LNCAP (cell line): ENCODE results near the gene CBX8.

Source experiments
- CTCF ChIP-seq: fragments of 450-650 bp; IDR thresholded peaks from 2 replicates; pipeline ENCODE4 v1.5.1; 2017; ENCODE audit warnings: mild to moderate bottlenecking

CBX8 gene

GRCh38 chr17:79802736-79803420 lies 6.0 kb upstream of the CBX8 start:
- TF ChIP-seq CTCF = no peak

- TF ChIP-seq CTCF = no peak
Measured at GRCh38 chr17:79802039-79802735, 5.3 kb upstream of the CBX8 start.

- TF ChIP-seq CTCF = no peak
Measured at GRCh38 chr17:79801156-79802038, 4.5 kb upstream of the CBX8 start.

- TF ChIP-seq CTCF = no peak
Measured at GRCh38 chr17:79800325-79801155, 3.7 kb upstream of the CBX8 start.

GRCh38 chr17:79799538-79800324 lies 2.9 kb upstream of the CBX8 start:
- no peak for TF ChIP-seq CTCF

GRCh38 chr17:79799174-79799537 lies 2.3 kb upstream of the CBX8 start:
- TF ChIP-seq CTCF = no peak
